NB4 (cell line): Measurements from ENCODE around the gene THAP12.

Experiments
- DNase-seq: peaks from one replicate; pipeline ENCODE4 v3.0.0; 2010; ENCODE audit warnings: low read depth
- H3K4me3 ChIP-seq: one replicate; pipeline ENCODE4 v1.5.1; 2011; ENCODE audit warnings: mild to moderate bottlenecking, low read depth, low read length, moderate library complexity
- CTCF ChIP-seq: IDR thresholded peaks from one replicate; pipeline ENCODE4 v1.5.1; 2012; ENCODE audit warnings: low read depth, low read length
- MYC ChIP-seq: IDR thresholded peaks from 2 replicates; pipeline ENCODE4 v1.6.1; 2011; ENCODE audit warnings: low read depth, low read length
- POLR2A ChIP-seq: IDR thresholded peaks from 2 replicates; pipeline ENCODE4 v1.6.1; 2011; ENCODE audit warnings: mild to moderate bottlenecking; ENCODE audit not compliant: insufficient read length; ENCODE audit errors: extremely low read depth
- TF ChIP-seq, protein P1 (sequence below): IDR thresholded peaks from 2 replicates; pipeline ENCODE4 v1.6.1; 2011; ENCODE audit warnings: low read depth, low read length

Gene THAP12

DNA sequence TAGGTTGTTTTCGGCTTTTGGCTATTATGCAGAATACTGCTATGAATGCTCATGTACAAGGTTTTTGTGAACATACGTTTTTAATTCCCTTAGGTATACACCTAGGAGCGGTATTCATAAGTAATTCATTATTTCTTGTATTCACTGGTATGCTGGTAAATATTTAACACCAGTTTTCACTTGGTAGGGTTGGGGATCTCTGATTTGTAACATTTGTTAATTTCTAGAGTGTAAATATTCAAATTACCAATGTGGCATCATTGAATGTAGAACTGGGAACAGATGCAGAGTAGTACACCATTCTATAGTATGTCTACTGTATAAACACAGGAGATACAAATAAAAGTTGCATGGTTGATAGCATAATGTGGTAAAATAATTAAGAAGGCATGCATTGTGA, 16.5 kb upstream of the THAP12 start:
- TF ChIP-seq CTCF (no peak), MYC (no peak), POLR2A (no peak)
- TF ChIP-seq, protein P1, sequence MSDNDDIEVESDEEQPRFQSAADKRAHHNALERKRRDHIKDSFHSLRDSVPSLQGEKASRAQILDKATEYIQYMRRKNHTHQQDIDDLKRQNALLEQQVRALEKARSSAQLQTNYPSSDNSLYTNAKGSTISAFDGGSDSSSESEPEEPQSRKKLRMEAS = no peak
- no peak for DNase-seq
- no peak overlapping the region for H3K4me3 ChIP-seq

- H3K4me3 ChIP-seq = no peak overlapping the region
- TF ChIP-seq POLR2A (no peak), MYC (no peak), CTCF (no peak)
These were observed 14.4 kb upstream of the THAP12 start for GRCh38 chr11:76395296-76395695.

DNA sequence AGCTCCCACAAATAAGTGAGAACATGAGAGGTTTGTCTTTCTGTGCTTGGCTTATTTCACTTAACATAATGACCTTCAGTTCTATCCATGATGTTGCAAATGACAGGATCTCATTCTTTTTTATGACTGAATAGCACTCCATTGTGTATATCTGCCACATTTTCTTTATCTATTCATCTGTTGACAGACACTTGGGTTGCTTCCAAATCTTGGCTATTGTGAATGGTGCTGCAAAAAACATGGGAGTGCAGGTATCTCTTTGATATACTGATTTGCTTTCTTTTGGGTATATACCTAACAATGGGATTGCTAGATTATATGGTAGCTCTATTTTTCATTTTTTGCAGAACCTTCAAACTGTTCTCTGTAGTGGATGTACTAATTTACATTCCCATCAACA, 13.5 kb upstream of the THAP12 start:
- H3K4me3 ChIP-seq = no peak overlapping the region
- no peak for DNase-seq
- TF ChIP-seq POLR2A (no peak), MYC (no peak), CTCF (no peak)
- TF ChIP-seq, protein P1 = no peak

More at GRCh38 chr11:76395296-76395695, 14.4 kb upstream of the THAP12 start:
- no peak for DNase-seq

DNA sequence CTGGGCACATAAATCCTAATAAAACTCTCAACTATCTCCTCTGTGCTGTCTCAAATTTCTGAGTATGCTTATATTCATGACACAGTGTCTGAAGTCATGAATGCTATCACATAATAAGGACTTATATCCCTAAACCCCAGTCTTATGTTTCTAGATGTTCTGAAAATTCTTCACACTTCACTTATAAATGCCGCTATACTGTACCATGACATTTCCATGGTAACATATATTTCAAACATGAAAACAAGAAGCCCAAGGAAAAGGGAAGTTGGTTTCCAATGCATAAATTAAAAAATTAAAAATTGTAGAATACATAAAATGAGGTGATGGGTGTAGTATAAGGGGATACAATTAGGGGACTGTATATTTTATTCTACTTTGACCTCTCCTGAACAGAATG, 11.9 kb upstream of the THAP12 start:
- no peak for TF ChIP-seq POLR2A
- no peak for TF ChIP-seq MYC
- TF ChIP-seq CTCF = no peak
- TF ChIP-seq, protein P1 = no peak
- no peak overlapping the region for H3K4me3 ChIP-seq
- no peak for DNase-seq

DNA sequence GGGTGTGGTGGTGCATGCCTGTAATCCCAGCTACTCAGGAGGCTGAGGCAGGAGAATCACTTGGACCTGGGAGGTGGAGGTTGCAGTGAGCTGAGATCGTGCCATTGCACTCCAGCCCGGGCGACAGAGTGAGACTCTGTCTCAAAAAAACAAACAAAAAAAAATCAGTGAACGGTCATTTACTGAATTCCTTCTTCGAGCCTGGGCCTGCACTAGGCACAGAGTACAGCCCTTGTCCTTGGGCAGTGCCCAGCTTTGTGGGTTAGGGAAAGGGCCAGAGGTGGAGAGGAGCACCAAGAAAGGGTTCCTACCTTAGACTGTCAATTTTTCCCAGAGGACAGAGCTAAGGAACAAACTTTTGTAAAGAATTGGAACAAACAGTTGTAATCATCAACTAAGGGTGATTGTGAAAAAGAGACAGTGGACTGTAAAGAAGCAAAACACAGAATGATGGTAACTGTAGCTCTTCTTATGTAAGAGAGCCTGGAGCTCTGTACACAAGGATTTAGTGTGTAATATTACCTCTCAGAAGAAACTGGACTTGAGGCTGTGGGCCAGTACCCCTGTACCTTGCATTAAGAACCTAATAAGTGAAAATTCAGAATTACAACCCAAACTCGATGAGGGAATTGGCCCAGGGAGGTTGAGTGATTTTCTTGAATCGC, 11.0 kb upstream of the THAP12 start:
- DNase-seq = no peak
- no peak overlapping the region for H3K4me3 ChIP-seq
- TF ChIP-seq POLR2A (no peak), MYC (no peak)
- TF ChIP-seq, protein P1 = no peak

- H3K4me3 ChIP-seq = no peak overlapping the region
- TF ChIP-seq POLR2A (no peak), MYC (no peak), CTCF (no peak)
- TF ChIP-seq, protein P1 = no peak
- no peak for DNase-seq
These were observed 10.1 kb upstream of the THAP12 start for GRCh38 chr11:76391021-76391420.
